Endothelial cell of hepatic sinusoid (primary cell): ENCODE data around the gene PRIMA1.

Experiments
- in situ Hi-C: cut with HindIII; loops from 2 replicates; pipeline ENCODE4 v1.10.0; 2017; ENCODE audit warnings: low sequenced_read_pairs

Gene PRIMA1

DNA sequence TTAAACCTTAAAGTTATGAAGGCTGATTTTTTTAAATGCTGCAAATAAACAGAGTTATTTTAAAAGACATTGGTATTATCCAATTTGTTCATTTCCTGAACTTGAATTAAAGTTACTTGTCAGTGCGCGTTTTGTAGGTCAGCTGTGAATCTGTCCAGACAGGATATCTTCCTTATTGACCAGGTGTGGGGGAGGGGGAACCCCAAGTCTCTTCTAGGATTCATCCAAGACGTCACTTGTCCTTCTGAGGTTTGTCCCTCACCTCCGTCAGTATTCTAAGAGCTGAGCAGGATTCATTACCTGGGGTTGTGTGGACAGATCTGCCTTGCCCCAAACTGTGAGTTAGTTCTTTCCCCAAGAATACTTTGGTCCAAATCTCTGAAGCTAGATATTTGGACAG, 8.8 kb upstream of the PRIMA1 start:
- in situ Hi-C loops = no loop called here

DNA sequence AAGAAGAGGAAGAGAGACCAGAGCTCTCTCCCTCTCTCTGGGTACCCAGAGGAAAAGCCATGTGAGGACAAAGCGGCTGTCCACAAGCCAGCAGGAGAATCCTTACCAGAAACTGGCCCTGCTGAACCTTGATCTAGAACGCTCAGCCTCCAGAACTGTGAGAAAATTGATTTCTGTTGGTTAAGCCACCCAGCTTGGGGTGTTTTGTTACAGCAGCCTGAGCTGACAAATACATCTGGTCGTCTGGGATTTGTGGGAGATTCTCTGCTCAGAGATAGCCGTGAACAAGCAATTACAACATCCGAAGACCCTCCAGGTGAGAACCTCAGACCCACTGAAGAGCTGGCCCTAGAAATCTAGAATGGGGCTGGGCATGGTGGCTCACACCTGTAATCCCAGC, 6.5 kb upstream of the PRIMA1 start:
- in situ Hi-C loops = loop anchor here (5.0 kb wide), 1 partner anchor 87 kb away; no protein-coding TSS in a partner anchor

GRCh38 chr14:93793555-93794324, 5.5 kb upstream of the PRIMA1 start:
- in situ Hi-C loops = loop anchor here (5.0 kb wide), 1 partner anchor 86 kb away; no protein-coding TSS in a partner anchor

GRCh38 chr14:93792391-93792790, 4.1 kb upstream of the PRIMA1 start:
- in situ Hi-C loops = loop anchor here (5.0 kb wide), 1 partner anchor 85 kb away; no protein-coding TSS in a partner anchor

DNA sequence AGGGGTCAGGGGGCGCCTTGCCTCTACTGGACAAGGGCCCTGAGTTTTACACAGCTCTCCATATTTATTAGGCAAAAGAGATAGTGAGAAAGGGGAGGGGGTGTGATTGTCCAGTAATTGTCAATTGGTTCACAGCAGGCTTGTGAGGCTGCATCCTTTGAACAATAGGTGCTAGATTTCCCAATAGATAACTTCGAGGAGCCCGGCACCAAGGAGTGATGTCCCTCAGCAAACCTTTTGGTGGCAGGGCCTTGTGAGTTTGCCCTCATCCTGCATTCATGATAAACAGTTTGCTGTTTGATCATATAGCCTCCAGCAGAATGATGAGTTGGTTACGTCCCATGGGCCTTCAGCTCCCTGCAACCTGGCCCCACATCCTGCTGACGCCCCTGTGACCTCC, 2.7 kb upstream of the PRIMA1 start:
- in situ Hi-C loops = loop anchor here (5.0 kb wide), 1 partner anchor 84 kb away; no protein-coding TSS in a partner anchor

- in situ Hi-C loops = loop anchor here (5.0 kb wide), 1 partner anchor 82 kb away; no protein-coding TSS in a partner anchor
These were observed 1.2 kb upstream of the PRIMA1 start for GRCh38 chr14:93789228-93790130.

- in situ Hi-C loops = no loop called here
These were observed 400 bp upstream of the PRIMA1 start for GRCh38 chr14:93788543-93789227.

DNA sequence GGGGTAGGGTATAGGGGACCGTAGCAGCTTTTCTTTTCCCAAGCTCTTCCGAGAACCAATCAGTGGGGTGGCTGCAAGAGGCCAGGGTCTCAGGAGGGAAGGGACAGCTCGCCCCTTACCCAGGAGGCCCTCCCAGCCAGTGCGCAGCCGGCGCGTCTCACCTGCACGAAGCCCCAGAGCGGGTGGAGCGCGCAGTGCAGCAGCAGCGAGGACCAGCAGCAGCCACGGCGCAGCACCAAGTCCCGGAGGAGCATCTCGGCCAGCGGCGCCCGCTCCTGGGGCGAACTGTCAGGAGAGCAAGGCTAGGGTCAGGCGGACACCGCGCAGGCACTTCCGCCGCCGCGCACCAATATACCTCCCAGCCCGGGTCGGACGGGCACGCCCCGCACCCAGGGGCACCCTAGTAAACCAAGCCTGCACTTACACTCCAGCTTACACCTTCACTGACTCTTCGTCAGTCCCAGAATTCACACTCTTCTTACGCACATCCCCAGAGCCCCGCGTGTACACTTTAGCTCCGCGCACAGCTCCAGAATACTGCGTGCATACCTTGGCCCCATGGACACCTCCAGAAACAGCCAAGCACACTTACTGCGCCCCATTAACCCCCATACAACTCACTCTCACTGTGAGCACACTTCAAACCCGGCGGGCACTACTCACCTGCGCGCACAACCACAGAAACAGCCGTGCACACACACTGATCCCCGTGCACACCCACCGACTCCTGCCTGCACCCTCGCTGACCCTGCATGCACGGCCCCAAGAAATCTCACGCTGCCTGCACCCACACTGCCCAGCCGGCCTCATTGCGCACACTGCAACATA, 606 bp downstream of the PRIMA1 start:
- in situ Hi-C loops = no loop called here

DNA sequence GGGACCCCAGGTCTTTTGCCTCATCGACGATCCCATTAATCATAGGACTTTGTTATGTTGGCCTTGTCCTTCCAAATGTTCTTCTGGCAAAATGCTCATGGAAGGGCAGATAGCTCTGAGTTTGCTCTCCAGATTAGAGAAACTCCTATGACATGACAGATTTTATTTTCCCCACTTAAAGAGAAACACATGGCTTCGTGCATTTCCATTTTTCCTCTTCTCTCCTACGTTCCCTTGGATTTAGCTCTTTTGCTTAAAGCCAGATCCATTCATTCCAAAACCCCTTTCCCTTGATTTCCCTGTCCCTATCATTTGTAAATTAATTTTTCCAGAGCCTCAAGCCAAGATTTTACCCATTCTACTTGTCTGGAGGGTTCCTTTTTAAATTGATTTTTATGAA, 2.9 kb downstream of the PRIMA1 start:
- in situ Hi-C loops = no loop called here

DNA sequence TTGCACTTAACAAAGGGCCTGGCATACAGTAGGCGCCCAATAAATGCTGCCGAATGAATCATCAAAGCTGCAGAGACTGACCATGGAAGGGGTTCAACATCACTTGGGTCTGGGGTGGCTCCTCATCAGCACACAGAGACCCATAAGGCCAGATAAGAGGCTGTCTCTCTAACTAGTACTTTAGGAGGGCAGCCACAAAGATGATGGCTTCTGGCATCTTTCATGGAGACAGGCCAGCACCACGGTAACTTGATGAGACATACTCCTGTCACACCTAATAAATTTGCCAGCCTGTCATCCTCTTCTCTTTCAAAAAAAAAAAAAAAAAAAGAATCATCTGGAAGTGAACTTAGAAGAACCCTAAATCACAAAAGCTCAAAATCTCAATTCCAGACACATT, 3.4 kb downstream of the PRIMA1 start:
- in situ Hi-C loops = no loop called here

GRCh38 chr14:93780813-93781400, 7.4 kb downstream of the PRIMA1 start:
- in situ Hi-C loops = no loop called here

- in situ Hi-C loops = no loop called here
These were observed 9.2 kb downstream of the PRIMA1 start for GRCh38 chr14:93778856-93779629.

DNA sequence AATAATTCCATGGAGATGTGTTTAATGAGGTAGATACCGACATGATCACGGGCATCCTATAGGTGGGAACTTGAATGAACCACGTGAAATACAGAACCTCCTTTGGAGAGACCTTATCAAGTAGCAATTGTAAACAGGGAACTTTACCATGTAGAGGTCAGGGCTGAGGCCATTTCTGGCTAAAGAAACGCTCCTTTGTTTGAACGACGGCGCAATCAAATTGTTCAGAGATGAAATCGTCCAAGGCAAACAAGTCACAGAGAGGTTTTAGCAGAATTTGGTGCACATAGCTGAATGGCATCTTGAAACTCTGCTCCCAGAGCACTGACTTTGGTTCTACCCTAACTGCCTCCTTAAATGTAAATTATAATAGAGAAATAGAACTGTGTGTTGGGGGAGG, 9.8 kb downstream of the PRIMA1 start:
- in situ Hi-C loops = no loop called here

DNA sequence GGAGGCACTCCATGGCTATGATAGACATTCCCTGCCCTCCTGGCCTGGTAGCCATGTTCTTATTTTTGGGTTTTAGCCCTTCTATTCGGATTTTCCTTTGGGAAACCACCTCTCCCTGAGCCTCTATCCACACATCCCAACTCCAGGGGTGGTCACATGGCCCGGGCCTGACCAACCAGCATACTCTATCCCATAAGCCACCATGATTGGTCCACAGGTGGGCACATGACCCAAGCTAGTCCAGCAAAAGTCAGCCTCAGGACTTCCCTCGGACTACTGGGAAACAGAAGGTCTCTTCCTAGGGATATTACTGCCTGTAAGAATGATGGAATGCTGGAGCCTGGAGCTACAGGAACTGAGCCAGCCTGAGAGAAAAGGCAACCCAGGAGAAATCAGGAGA, 12.5 kb downstream of the PRIMA1 start:
- in situ Hi-C loops = no loop called here

DNA sequence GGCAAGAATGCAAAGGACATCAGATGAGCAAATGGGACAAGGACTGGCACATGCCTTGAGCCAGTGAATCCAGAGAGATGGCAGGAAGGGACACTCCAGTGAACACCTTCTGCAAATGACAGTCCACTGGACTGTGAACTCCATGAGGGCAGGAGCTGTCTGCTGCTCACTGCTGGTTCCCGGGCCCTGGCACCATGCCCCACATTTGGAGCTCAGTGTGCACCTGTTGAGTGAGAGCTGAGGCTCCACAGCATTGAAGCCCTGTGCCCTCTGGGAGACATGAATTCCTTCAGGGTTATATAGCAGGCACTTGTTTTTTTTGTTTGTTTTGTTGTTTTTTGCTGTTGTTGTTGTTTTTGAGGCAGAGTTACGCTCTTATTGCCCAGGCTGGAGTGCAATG, 13.1 kb downstream of the PRIMA1 start:
- in situ Hi-C loops = no loop called here

DNA sequence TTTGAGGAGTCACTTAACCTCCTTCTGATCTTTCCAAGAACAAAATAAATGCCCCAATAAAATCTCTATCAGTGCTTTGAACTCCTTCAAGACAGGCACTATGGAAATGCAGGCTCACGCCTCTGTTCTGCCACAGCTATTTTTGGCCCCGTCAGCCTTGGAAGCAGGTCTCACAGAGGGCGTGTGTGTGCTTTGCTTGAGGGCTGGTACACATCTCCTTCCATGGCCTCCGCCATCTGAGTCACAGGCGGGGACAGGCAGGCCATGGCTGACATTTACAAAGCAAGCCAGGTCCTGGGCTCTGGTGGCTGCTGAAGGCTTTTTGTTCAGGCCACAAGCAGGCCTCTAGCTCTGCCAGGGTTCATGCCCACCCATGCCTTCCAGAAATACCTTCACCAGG, 16.0 kb downstream of the PRIMA1 start:
- in situ Hi-C loops = no loop called here

- in situ Hi-C loops = no loop called here
These were observed 22.3 kb downstream of the PRIMA1 start for GRCh38 chr14:93765970-93766369.

- in situ Hi-C loops = no loop called here
These were observed 23.1 kb downstream of the PRIMA1 start for GRCh38 chr14:93765155-93765554.

DNA sequence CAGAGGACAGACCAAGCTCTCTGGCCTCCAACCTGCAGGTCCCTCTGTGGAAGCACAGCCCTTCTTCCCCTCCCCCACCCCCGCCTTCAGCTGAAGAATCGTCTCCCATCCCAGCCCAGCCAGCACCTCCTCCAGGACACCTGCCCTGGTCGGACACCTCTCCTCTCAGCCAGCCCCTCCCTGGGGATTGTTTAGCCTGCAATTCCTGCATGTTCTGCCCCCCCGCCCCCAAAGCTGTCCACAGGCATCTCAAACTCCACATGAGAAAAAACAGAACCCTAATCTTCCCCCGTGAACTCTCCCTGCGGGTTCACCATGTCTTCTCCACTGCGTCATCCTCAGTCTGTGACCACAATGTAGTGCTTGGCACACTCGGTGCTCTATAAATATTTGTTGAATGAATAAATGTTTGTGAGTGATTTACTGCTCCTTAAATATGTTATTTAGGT, 24.1 kb downstream of the PRIMA1 start:
- in situ Hi-C loops = no loop called here
